Amniotic stem cell (primary cell): ENCODE data around the gene SEMA3D.

Experiments used
- DNase-seq: peaks from one replicate; lab custom pipeline; 2025; lab: John Stamatoyannopoulos, UW

SEMA3D gene

DNA sequence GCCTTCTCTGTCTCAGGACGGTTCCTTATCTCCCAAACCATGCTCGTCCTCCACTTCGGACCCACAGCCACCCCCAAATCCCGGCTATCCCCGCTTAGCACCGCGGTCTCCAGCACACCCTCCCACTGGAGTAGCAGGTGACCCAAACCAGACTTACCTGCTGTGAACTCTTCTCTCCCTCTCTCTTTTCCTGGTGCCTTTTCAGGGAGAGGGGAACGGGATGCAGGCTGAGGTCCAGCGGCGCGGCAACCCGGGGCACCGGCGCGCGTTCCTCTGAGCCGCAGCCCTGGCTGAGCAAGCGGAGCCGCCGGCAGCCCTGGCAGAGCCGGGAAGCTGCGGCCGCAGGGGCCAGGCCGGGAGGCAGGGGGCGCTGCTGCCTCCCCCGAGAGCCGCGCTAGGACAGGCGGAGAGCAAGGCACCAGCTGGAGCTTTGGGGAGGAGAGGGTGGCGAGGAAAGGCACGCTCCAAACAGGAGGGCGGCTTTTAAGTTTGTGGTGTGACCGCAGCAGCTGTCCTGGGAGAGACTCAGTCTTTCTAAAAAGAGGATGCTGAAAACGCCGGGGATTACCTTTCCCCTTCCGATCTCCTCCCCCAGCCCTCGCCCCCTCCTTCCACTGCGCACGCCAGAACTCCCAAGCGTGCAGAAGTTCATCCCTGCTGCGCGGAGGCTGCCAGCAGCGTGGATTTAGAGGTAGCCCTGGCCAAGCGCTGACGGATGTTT is at the start of gene SEMA3D:
SEMA3D (minus strand) TSS at position 536 of the 721 bp plus-strand sequence. CDS start 65,165 bp downstream, outside the sequence.
- DNase-seq: peak; percentile 72

DNA sequence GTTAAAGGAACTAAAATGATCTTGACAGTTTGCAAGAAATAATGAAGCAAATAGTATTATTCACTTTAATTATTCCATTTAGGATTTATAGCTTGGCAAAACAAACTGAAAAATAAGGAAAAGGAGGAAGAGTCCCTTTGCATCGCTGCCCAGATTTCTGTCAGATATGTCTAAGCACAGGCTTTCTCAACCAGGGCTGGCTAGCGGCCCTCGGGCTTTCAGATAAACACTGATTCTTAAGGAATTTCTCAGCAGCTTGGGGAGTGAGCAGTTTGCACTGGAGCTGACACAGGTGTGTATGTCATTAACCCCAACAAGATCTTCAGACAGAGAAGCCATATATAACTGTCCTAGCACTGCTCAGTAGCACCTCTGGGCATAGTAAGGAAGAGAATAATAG is 47.9 kb upstream of the SEMA3D start:
- no peak for DNase-seq

GRCh38 chr7:85232068-85232467 is 45.2 kb upstream of the SEMA3D start:
- no peak for DNase-seq

- DNase-seq: no peak
These were observed 43.8 kb upstream of the SEMA3D start for GRCh38 chr7:85230623-85231022.

DNA sequence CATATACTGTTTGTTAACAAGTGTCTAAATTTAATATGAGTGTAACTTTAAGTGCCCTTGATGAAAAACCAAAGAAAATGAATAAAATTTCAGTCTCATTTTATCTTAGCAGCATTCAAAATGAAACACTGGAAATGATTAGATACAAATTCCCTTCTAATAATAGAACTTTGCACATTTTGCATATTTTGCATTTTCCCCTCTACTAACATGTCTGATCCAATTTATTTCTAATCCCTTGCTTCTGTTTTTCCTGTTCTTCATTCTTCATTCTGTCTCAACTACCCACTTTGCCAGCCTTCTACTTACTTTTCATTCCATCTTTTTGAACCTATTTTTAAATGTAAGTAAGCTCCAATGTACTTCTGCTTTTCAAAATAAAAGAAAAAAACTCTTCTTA is 42.7 kb upstream of the SEMA3D start:
- DNase-seq: no peak

GRCh38 chr7:85226361-85227085 is 39.7 kb upstream of the SEMA3D start:
- DNase-seq: no peak

DNA sequence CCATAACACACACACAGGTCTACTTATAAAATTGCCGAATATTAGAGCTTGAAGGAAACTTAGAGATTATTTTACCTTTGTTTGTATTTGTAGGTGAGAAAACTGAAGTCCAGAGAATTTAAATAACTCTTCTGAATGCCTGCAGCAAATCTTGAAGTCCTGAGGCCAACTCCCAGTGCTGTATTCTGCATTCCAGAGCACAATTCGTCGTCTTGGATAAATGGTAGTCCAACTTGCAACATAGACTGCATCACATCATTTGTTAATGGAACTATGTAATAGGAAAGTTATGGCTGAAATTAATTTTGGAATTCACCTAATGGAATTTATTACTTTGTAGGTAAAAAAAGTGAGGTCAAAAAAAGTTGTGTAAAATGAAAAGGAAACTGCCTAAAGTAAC is 37.3 kb upstream of the SEMA3D start:
- DNase-seq: no peak

DNA sequence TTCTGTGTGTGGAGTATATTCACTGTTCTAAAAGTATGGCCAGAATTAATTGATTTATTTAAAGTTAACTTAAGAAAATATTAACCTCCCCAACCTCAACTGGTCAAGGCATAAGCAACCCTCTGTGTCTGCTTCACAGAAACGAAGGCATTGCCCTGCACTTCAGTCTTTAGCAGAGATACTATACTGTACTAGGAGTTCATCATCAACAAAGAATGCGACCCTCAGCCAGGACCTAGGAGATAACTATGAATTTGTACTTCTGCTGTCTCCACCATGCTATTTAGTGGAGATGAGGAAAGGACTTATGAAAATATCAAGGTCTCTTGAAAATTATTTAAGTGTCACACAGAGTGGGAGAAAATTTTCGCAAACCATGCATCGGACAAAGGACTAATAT is 35.7 kb upstream of the SEMA3D start:
- DNase-seq: no peak

GRCh38 chr7:85221796-85222195 is 34.9 kb upstream of the SEMA3D start:
- no peak for DNase-seq

GRCh38 chr7:85220651-85221050 is 33.8 kb upstream of the SEMA3D start:
- no peak for DNase-seq

DNA sequence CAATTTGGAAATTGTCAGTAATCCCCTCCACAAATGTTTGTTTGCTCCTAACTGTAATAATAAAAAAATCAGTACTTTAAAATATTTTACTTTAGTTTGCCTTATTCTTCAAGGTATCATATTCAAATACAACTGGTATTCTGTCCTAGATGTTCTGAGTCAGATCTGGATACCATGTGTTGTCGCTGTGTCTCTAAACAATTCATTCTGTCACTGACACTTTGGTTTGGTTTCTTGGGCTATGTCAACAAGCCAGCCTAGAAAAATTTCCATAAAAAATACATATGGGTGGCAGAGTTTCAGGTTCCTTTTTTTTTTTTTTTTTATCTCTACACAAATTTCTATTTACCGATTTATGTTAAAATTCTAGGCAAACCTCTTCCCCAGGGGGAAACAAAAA is 33.2 kb upstream of the SEMA3D start:
- DNase-seq: no peak

GRCh38 chr7:85217085-85217484 is 30.2 kb upstream of the SEMA3D start:
- DNase-seq: no peak

DNA sequence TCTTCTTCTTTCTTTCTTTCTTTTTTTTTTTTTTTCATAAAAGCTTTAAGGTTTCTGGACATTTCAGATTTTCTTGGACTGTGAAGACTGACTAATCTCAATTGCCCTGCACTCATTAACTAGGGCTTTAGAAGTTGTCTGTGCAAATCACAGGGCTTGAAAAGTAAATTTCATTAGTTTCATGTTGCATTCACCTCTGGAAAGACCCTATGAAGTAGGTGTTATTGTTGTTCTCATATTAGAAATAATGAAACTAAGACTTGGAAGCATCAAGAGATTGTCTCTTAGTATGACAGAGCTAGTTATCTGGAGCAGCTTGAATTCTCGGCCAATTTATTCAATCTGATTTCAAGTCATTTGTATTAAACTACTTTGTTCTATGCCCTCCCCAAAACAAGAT is 28.2 kb upstream of the SEMA3D start:
- DNase-seq: no peak

GRCh38 chr7:85213500-85213899 is 26.6 kb upstream of the SEMA3D start:
- DNase-seq: no peak

- DNase-seq: no peak
These were observed 18.9 kb upstream of the SEMA3D start for GRCh38 chr7:85205754-85206153.

DNA sequence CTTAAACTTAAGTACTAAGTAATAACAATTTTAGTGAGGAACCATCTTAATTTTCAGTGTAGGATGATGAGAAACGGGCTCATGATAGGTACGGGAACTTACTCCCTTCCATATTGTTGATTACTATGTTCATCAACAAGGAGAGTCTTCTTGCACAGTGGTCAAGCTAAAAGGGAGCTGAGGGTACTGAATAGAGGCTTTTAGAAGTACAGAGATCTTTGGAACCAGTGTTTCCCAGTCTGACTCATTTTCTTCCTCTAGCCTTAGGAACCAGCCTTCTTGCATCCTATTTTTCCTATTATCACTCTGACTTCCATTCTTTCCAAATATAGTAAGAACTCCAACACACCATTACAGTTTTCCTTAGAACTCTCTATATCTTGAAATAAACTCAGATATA is 17.6 kb upstream of the SEMA3D start:
- no peak for DNase-seq

GRCh38 chr7:85204061-85204460 is 17.2 kb upstream of the SEMA3D start:
- no peak for DNase-seq

DNA sequence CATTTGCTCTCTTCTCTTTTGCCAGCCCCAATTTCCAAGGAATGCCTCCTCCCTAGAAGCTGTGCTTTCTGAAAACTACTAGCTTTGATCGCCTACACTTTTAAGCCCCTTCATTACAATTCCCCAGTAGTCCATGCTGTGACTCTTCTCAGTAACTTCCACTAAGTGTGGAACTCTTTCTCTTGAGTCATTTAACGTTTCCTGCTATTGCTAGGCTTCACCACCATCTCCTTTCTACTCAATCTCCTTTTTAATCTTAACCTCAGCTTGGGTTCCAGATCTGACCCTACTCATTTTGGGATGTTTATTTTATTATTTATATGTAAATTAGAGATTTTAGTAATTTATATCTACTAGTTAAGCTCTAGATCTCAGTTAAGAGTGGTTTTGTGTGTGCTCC is 14.4 kb upstream of the SEMA3D start:
- no peak for DNase-seq

- no peak for DNase-seq
These were observed 9.8 kb upstream of the SEMA3D start for GRCh38 chr7:85196696-85197095.

DNA sequence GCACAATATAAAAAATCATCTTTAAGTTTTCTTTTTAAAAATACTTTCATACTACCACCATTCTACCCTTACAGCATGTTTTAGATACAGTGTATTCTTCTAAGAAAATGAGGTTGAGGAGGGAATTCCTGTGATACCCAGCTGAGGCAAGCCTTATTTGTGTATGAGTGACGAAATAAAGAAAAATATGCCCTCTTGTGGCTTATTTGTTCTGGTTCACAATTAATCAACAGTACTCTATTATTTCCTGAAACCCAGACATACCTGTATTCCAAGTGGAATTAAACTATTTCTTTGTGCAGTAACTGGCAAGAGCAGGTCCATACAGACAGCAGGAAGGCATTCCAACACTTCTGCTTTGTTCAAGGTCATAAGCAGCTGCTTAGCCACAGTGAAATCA is 4.5 kb upstream of the SEMA3D start:
- DNase-seq: no peak

DNA sequence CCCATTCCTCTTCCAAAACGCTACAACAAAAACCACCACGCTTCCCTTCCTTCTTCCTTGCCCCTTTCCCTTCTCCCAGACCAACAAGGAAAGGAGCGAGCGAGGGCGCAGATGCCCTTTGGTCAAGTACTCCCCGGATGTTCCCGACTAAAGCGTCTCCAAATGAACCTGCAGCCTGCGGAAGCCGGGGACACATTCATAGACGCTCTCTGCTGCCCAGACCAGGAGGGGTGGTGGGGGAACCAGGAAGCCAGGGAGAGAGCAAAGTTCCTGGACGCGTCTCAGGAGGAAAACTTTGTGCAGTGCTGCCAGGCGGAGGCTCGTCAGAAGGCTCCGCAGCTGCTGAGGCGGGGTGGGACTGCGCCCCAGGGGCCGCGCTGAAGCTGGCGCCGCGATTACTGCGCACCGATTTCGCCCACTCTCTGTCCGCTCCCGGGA is 754 bp downstream of the SEMA3D start:
- DNase-seq: peak; percentile 30

DNA sequence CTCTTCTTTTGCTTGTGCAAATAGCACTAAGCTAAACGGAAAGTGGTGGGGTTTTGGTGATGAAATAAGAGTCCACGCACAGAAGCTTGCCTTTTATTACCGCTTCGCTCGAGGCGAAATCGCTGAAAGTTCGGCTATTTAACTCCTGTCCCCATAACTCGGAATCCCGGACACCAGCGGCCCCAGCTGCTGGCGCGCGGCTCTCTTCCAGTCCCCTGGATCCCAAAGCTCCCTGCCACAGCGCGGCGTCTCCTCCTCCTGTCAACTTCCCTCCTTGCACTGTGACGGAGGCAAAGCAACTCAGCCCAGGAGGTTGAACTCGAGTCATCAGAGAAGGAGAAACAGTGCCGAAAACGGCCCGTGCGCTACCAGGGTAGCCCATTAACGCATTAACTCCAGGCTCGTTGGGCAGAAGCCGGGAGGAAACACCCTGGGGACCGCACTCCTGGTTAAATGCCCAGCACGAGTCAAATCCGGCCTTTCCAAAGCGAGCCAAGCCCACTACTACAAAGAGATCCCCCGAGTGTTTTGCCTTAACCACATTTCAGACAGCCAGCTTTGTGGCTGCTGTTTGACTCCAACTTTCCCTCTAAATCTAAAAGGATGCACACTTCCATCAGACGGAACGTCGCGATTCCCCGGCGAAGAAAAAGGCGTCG is 1.3 kb downstream of the SEMA3D start:
- DNase-seq: peak; percentile 62
